GM19023 (cell line): ENCODE measurements around the gene PSMA7.

ENCODE experiments used
- ATAC-seq: cut with Tn5 transposase; IDR thresholded peaks from one replicate; pipeline ENCODE4 v1.9.1; 2021; ENCODE audit warnings: mild to moderate bottlenecking, moderate library complexity; ENCODE audit not compliant: unreplicated experiment

The PSMA7 gene

GRCh38 chr20:62172666-62173065, 29.5 kb upstream of the PSMA7 start:
- ATAC-seq: no peak

DNA sequence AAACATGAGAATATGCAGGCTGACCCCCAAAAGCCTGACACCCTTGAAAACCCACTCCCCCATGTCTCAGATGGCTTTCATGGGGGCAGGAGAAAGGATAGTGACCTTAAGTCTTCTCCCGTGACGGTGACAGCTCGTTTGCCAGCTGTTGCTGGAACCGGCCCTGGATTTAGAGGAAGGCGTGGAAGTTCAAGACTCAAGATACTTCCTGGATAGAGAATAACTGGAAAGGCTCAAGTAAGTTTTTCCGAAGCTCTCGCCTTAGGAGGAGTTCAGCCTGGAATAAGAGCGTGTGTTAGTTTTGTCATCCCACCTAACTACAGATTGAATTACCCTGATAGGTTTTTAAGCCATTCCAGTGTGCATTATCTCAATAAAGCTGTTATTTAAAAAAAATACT, 28.1 kb upstream of the PSMA7 start:
- ATAC-seq: no peak

DNA sequence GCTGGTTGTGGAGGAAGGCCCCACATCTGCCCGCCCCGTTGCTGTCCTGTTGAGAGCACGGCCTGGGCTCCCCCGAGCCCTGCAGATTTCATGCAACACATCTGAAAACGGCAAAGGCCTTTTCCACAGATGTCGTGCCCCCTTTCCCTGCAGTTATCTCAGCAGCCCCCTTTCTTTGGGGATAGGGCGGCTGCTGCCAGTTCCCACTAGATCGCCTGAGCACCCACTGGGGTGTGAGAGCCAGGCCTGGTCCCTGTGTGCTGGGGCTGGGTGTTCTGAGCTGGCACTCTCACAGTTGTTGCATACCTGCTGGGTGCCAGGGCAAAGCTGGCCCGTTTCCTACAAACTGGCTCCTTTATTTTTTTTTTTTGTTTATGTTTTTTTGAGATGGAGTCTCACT, 27.3 kb upstream of the PSMA7 start:
- ATAC-seq: no peak

DNA sequence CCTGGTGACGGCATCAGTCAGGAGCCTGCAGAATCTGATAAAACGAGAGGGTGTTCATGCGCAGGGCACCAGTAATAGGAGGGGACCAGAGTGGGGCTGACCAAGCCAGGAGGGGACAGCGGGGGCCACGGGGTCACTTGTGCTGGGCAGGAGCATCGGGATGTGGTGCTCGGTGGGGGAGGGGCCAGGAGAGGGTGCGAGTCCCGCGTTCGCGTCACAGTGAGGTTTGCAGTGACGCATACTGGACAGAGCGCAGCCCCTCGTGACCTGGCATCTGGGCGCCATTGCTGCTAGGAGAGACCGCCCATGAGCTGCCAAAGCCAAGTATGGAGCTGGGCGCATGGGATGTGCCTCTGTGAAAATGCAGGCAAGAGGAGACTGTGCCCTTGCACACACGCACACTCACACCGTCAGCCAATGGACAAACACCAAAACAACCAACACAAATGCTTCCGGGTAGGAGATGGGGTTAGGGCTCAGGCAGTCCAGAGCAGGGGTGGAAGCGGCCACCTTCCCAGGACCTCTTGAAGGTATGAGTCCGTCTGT, 25.8 kb upstream of the PSMA7 start:
- no peak for ATAC-seq

- ATAC-seq: no peak
Measured at GRCh38 chr20:62168061-62168460, 24.9 kb upstream of the PSMA7 start.

GRCh38 chr20:62167474-62167873, 24.3 kb upstream of the PSMA7 start:
- no peak for ATAC-seq

DNA sequence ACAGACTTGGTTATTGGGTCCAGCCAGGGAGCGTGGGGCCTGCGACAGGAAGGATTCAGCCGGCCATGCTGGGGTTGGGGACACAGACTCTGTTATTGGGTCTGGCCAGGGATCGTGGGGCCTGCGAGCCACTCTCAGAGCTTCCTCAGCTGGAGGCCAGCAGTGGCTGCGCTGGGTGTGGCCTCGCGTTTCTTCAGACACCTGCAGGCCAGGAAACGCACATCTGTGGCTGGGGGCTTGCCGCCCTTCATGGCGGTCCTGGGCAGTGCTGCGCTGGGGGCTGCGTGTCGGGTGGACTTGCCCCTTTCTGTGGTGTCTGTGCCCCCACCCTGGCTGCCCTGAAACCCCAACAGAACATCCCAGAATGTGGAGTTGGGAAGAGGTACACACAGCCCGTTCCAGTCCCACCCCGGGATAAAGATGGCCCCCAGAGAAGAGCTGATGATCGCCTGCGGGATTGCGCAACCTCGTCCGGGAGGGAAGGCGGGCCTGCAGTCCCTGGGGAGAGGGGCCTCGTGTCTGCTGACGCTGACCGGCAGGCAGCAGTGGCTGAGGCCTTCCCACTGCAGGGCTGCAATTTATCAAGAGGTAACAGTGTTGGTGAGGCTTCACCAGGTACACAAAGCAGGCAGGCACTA, 22.7 kb upstream of the PSMA7 start:
- ATAC-seq: no peak

DNA sequence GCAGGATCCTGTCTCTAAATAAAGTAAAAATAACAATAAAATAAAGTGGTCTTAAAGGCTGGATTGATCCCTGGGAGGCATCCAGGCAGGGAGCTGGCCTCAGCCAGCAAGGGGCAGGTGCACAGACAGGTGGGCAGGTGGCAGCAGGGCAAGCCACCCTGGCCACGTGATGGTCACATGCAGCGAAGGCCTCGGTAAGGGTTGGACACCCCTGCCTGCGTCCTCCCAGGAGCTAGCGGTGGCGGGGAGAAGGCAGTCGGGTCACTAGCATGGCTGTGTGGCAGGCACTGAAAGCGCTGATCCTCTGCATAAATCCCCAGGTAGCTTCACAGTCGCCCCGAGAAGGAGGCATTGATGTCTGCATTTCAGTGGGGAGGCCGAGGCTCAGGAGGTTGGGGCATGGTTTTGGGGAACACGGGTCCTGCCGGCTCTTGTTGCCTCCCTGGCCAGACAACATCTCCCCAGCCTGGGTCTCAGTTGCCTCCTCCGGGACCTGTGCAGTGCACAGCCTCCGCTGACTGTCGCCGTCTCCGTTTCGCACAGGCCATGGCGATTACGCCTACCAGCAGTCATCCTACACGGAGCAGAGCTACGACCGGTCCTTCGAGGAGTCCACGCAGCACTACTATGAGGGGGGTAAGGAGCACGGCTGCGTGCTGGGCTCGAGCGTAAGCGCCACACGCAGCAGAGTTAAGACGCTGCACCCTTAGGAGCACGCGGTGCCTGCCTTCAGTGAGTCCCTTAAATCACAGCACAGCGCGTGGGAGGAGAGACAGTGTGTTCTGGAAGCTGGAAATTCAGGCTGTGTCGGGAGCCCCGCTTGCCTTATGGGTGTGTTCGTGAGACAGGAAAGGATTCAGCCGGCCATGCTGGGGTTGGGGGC, 21.9 kb upstream of the PSMA7 start:
- no peak for ATAC-seq

DNA sequence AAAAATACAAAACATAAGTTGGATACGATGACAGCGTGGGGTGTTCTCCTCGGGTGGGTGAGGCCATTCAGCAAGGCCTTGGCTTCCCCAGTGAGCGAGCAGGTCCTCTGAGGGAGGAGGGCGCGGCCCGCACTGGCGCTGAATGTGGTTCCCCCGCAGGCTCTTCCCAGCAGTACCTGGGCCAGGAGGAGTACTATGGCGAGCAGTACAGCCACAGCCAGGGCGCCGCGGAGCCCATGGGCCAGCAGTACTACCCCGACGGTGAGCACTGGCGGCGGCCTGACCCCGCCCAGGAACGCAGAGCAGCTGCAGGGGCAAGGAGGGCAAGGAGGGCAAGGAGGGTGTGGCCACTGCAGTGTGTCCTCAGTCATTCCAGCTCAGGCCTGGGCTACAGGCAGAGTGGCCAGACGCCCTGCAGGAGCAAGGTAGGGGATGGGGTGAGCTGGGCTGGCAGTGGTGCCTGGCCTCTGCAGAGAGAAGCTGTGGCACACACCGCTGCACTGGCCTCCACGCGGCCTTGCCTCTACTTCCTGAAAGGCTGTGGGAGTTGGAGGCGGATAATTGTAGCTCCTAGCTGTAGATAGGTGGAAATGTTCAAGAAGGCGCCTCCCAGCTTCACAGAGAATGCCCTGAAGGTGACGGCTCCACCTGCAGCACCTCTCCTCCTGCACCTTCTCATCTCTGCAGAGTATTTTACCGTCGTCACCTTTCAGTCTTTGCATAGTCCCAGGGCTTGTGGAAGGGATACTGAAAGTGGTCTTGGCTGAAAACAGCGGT, 21.0 kb upstream of the PSMA7 start:
- no peak for ATAC-seq

DNA sequence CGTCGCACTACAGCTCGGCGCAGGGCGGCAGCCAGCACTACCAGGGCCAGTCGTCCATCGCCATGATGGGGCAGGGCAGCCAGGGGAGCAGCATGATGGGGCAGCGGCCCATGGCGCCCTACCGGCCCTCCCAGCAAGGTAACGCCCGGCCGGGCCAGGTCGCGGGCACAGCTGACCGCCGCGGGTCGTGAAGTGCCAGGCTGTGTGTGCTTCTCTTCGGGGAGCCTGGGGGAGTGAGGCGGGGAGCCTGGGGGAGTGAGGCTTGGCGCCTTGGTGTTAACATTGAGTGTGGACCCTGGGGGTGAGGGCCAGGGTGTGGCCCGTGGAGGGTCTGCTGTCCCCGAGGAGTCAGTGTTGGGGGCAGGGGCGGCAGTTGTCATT, 20.3 kb upstream of the PSMA7 start:
- ATAC-seq: no peak

DNA sequence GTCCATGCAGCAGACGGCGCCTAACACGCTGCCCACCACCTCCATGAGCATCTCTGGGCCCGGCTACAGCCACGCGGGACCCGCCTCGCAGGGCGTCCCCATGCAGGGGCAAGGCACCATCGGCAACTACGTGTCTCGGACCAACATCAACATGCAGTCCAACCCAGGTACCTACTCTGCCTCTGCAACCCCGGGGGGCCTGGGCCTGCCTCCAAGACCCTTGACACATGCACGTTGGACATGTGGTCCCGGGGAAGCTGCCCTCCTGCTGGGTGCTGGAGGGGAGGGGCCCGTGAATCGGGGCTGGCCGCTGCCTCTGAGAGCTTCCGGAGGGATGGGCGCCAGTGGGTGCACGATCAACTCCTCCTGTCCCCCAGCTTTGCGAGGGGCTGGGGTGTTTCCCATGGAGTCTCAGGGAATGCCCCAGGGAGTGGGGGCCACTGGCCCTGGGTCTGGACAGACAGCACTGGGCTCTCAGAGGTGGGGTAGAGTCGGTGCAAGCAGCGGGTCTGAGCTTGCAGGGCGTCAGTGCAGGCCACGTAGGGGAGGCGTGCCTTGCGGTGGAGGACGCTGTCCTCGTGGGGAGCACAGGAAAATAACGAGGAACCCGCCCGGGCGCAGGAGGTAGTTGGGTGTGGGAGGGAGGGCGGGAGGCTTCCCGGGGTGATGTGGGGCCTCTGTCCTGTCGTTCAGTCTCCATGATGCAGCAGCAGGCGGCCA, 19.7 kb upstream of the PSMA7 start:
- ATAC-seq: no peak

DNA sequence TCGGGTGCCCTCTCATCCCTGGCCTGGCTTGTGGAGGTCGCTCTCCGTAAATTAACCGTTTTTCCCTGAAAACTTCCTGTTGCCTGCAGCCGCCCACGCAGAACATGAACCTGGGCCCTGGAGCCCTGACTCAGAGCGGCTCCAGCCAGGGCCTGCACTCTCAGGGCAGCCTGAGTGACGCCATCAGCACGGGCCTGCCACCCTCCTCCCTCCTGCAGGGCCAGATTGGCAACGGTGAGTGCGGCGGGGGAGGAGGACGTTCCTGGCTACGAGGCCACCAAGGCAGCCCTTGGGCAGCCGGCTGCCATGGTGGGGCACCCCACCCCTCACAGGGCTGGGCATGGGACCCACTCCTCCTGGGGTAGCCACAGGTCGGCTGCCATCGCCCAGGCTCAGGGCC, 18.2 kb upstream of the PSMA7 start:
- no peak for ATAC-seq

DNA sequence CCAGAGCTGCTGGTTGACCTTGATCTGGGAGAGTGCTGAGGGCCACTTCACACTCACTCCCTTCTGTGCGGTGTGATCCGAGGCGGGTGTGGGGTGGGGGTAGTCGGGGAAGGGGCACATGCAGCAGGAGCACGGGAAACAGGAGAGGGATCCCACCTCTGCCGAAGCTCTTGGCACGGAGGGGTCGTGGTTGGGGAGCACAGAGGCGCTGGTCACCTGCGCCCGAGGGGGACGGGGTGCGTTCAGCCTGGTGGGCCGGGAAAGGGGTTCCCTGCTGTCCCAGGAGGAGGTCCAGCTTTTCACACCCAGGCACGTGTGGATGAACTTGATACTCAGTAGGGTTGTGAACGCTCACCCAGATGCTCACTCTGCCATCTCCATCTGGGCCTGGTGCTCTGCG, 17.7 kb upstream of the PSMA7 start:
- no peak for ATAC-seq

GRCh38 chr20:62160253-62160652, 17.1 kb upstream of the PSMA7 start:
- ATAC-seq: no peak

GRCh38 chr20:62159839-62160238, 16.6 kb upstream of the PSMA7 start:
- ATAC-seq: no peak

GRCh38 chr20:62159052-62159451, 15.9 kb upstream of the PSMA7 start:
- no peak for ATAC-seq

DNA sequence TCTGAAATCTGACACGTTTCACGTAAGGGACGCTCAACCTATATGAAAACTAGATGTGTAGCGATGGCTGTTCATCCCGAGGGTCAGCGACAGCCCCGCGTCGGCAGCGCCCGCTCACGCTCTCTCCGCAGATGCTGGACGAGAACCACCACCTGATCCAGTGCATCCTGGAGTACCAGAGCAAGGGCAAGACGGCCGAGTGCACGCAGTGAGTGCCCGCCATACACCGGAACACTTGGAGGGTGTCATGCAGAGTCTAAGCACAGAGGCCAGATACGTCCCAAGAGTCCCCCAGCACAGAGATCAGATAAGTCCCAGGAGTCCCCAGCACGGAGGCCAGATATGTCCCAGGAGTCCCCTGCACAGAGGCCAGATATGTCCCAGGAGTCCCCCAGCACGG, 15.3 kb upstream of the PSMA7 start:
- ATAC-seq: no peak

GRCh38 chr20:62158088-62158400, 14.8 kb upstream of the PSMA7 start:
- ATAC-seq: no peak

- ATAC-seq: no peak
Measured at GRCh38 chr20:62157387-62158087, 14.3 kb upstream of the PSMA7 start.

DNA sequence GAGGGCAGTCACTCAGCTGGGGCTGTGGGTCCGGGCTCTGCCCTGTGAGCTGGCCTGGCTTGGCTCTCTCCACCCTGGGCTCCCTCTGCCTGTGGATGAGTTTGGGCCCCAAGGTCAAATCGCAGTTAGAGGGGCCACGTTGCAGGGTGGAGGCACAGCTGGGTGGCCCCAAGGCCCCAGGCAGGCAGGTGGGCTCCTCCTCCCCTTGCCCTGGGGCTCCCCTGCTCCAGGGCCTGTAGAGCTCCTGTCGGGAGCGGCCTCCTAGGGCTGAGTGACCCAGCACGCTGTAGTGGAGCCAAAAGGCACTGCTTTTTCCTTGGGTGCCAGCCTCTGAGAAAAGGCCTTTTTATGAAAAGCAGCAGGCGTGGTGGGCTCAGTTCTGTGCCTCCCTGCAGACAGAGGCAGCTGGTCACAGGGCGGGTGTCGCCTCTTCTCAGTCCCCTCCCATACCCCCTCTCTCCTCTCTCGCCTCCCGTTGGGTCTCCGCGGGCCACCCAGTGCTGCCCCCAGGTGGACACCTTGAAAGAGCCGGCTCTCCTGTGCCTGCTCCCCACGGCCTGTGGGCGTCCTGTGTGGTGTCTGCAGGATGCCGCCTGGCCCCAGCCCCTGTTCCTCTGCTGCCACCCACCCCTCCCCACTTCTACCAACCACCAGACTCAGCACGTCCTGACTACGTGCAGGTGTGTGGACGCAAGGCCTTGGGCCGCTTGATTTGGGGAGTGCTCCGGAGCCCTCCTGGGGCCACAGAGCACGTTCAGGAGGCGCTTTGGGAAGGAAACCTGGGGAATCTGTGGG, 13.6 kb upstream of the PSMA7 start:
- ATAC-seq: no peak
